A673 (cell line): Measurements from ENCODE around the gene S100A14. TPM values are rescaled to one million over a fixed set of nuclear protein-coding genes. Genes with fewer than 3 reads are reported as not detected.
A peak's percentile ranks its signal among the peaks of the same experiment; 100 is the strongest.

Source experiments
- BruUV-seq: library from RNA; stranded (reverse); fragments of 400-500 nt; replicated peaks from 2 replicates; lab custom pipeline; 2021; lab: Mats Ljungman, UMichigan
- CTCF ChIA-PET: fragments of 300-600 bp; sonication (Branson Sonifier 250); formaldehyde crosslinking; loops from one replicate; lab custom pipeline; 2022; ENCODE audit warnings: antibody characterized with exemption; lab: Charles Lee
- POLR2A ChIA-PET: fragments of 300-600 bp; sonication (Branson Sonifier 250); formaldehyde crosslinking; loops from one replicate; lab custom pipeline; 2022; ENCODE audit warnings: antibody characterized with exemption; ENCODE audit not compliant: low non-redundant PET; lab: Charles Lee
- DNase-seq: peaks from one replicate; pipeline ENCODE4 v3.0.0-alpha.2; 2015; ENCODE audit warnings: low spot score
- H3K27ac ChIP-seq: fragments of 200-600 bp; sonication (generic); 2 replicates; pipeline ENCODE4 v1.5.1; 2016; ENCODE audit warnings: mixed run types, low read depth, mild to moderate bottlenecking, mixed read lengths, antibody characterized with exemption, low read length; ENCODE audit not compliant: poor library complexity, severe bottlenecking
- H3K27me3 ChIP-seq: fragments of 200-600 bp; sonication (generic); replicated peaks from 2 replicates; pipeline ENCODE4 v1.6.1; 2017; ENCODE audit warnings: mixed run types, low read depth, mild to moderate bottlenecking, mixed read lengths, antibody characterized with exemption, low read length; ENCODE audit not compliant: insufficient read depth, poor library complexity
- H3K36me3 ChIP-seq: fragments of 200-600 bp; sonication (generic); 2 replicates; pipeline ENCODE4 v1.6.1; 2016; ENCODE audit warnings: mixed run types, mild to moderate bottlenecking, mixed read lengths, antibody characterized with exemption, low read length; ENCODE audit not compliant: insufficient read depth, poor library complexity, severe bottlenecking
- H3K4me1 ChIP-seq: fragments of 200-600 bp; sonication (generic); 2 replicates; pipeline ENCODE4 v1.6.1; 2017; ENCODE audit warnings: mixed run types, mild to moderate bottlenecking, mixed read lengths, antibody characterized with exemption, low read length; ENCODE audit not compliant: insufficient read depth, poor library complexity, severe bottlenecking
- H3K4me3 ChIP-seq: fragments of 200-600 bp; sonication (generic); 2 replicates; pipeline ENCODE4 v1.5.1; 2016; ENCODE audit warnings: low read depth, mixed run types, mild to moderate bottlenecking, mixed read lengths, low read length; ENCODE audit not compliant: poor library complexity, severe bottlenecking
- H3K9me3 ChIP-seq: fragments of 200-600 bp; sonication (generic); 2 replicates; pipeline ENCODE4 v1.6.1; 2016; ENCODE audit warnings: mixed run types, low read depth, mild to moderate bottlenecking, mixed read lengths, antibody characterized with exemption, low read length; ENCODE audit not compliant: poor library complexity, severe bottlenecking
- CTCF ChIP-seq: fragments of 300-800, 200-600 bp; sonication (generic); conservative IDR thresholded peaks from 2 replicates; pipeline ENCODE4 v1.5.1; 2017; ENCODE audit warnings: low read depth, mild to moderate bottlenecking, antibody characterized with exemption, low read length, moderate library complexity, mixed read lengths
- EZH2 ChIP-seq: fragments of 200-600 bp; sonication (generic); IDR thresholded peaks from 2 replicates; pipeline ENCODE4 v1.6.1; 2017; ENCODE audit warnings: borderline replicate concordance, low read depth, mild to moderate bottlenecking, mixed read lengths, antibody characterized with exemption, low read length; ENCODE audit not compliant: poor library complexity, severe bottlenecking
- intact Hi-C: fragments of 100-400 bp; cut with micrococcal nuclease; formaldehyde crosslinking; loops from one replicate; pipeline ENCODE4 v1.10.0; 2022; ENCODE audit not compliant: unreplicated experiment
- total RNA-seq: library from RNA; stranded (reverse); gene quantifications from 2 replicates; pipeline ENCODE4 v1.2.3, GENCODE V29; 2021

S100A14 gene
- total RNA-seq, 1 experiment from 2014 or later: not detected

- TF ChIP-seq CTCF (peak; percentile 62), EZH2 (no peak)
- Histone ChIP-seq H3K36me3 (no peaks in the 10 kb centered on the region), H3K4me3 (no peak overlapping the region), H3K27me3 (no peaks in the 10 kb centered on the region), H3K4me1 (peaks cover 9% of the 10 kb centered on the region), H3K27ac (no peak overlapping the region), H3K9me3 (no peaks in the 10 kb centered on the region)
- POLR2A ChIA-PET: no interaction called here
- intact Hi-C loops: no loop called here
- CTCF ChIA-PET: interaction anchor here (0.9 to 1.0 kb wide), 2 partner anchors 45 to 151 kb away, joined by 3 read pairs; no protein-coding TSS in a partner anchor
- DNase-seq: peak; percentile 56
- no TSS peak for BruUV-seq
Measured at GRCh38 chr1:153572569-153573015, 43.5 kb downstream of the S100A14 start.

DNA sequence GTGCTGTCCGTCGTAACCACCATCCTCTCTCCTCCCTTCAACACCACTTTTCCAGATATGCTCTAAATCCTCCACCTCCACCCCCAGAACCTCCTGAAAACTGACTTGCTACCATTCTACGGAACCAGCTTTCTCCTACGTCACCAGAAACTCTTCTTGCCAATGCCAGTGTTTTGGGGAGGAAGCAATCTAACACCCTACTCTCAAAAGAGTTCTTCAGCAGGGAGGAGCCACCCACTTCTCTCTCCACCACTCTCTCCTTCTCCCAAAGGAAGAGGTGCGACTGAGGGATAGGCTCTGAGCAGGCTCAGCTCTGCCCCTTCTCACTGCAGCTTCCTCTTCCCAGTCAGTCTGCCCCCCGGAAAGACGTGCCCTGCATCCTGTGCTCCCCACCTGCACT, 44.4 kb downstream of the S100A14 start:
- no peak overlapping the region for H3K27ac ChIP-seq
- DNase-seq: no peak
- ChIA-PET CTCF (interaction anchor here (0.9 to 1.5 kb wide), 2 partner anchors 46 to 151 kb away, joined by 3 read pairs; no protein-coding TSS in a partner anchor), POLR2A (no interaction called here)
- TF ChIP-seq EZH2 (no peak), CTCF (no peak)
- peaks cover 13% of the 10 kb centered on the region for H3K4me1 ChIP-seq
- no peak overlapping the region for H3K4me3 ChIP-seq
- no TSS peak for BruUV-seq
- no peaks in the 10 kb centered on the region for H3K27me3 ChIP-seq
- H3K9me3 ChIP-seq: no peaks in the 10 kb centered on the region
- intact Hi-C loops: no loop called here
- H3K36me3 ChIP-seq: no peaks in the 10 kb centered on the region

GRCh38 chr1:153570874-153571273, 45.3 kb downstream of the S100A14 start:
- peaks cover 20% of the 10 kb centered on the region for H3K4me1 ChIP-seq
- intact Hi-C loops: no loop called here
- BruUV-seq: no TSS peak

More at GRCh38 chr1:153570874-153571273, 45.3 kb downstream of the S100A14 start:
- CTCF ChIA-PET: interaction anchor here (0.6 to 1.5 kb wide), 2 partner anchors 34 to 47 kb away, joined by 3 to 5 read pairs; no protein-coding TSS in a partner anchor
- Histone ChIP-seq H3K27me3 (no peaks in the 10 kb centered on the region), H3K36me3 (no peaks in the 10 kb centered on the region), H3K27ac (no peak overlapping the region), H3K9me3 (no peaks in the 10 kb centered on the region), H3K4me3 (no peak overlapping the region)
- no peak for DNase-seq
- POLR2A ChIA-PET: no interaction called here
- no peak for TF ChIP-seq CTCF
- TF ChIP-seq EZH2: no peak
